DND-41 (cell line): ENCODE data around the gene POU2AF3.

Experiments used
- ATAC-seq: fragments of 200-7000 bp; cut with Tn5 transposase; 3 replicates; pipeline ENCODE4 v1.9.1; 2021; ENCODE audit warnings: low read depth; ENCODE audit not compliant: insufficient read depth
- DNase-seq: peaks from one replicate; pipeline ENCODE4 v3.0.0-alpha.2; 2020
- H2AFZ ChIP-seq: 2 replicates; pipeline ENCODE4 v1.6.0; 2012; ENCODE audit warnings: low read depth, low read length
- H3K27ac ChIP-seq: 2 replicates; pipeline ENCODE4 v1.5.1; 2012; ENCODE audit warnings: low read length, inconsistent platforms
- H3K27me3 ChIP-seq: fragments of 200-600 bp; sonication (generic); 2 replicates; pipeline ENCODE4 v1.6.0; 2012; ENCODE audit warnings: low read length, mild to moderate bottlenecking, inconsistent platforms; ENCODE audit not compliant: insufficient read depth, poor library complexity
- H3K36me3 ChIP-seq: 2 replicates; pipeline ENCODE4 v1.5.1; 2012; ENCODE audit warnings: low read length, inconsistent platforms; ENCODE audit not compliant: insufficient read depth
- H3K4me1 ChIP-seq: 2 replicates; pipeline ENCODE4 v1.5.1; 2012; ENCODE audit warnings: mild to moderate bottlenecking, low read length; ENCODE audit not compliant: insufficient read depth
- H3K4me2 ChIP-seq: 2 replicates; pipeline ENCODE4 v1.6.0; 2012; ENCODE audit warnings: mild to moderate bottlenecking, moderate library complexity, low read length, inconsistent platforms; ENCODE audit not compliant: insufficient read depth
- H3K4me3 ChIP-seq, 2 experiments: fragments of 200-600 bp in 1 of 2; shearing (Covaris generic) in 1 of 2; 2 replicates each; pipeline ENCODE4 v1.5.1; 2012 to 2016; ENCODE audit warnings: inconsistent platforms in 2 of 2, low read length in 2 of 2, mild to moderate bottlenecking in 2 of 2, low read depth in 1 of 2, moderate library complexity in 1 of 2
- H3K79me2 ChIP-seq: 2 replicates; pipeline ENCODE4 v1.6.0; 2012; ENCODE audit warnings: low read length, inconsistent platforms; ENCODE audit not compliant: insufficient read depth
- H3K9ac ChIP-seq: 2 replicates; pipeline ENCODE4 v1.6.0; 2012; ENCODE audit warnings: low read depth, mild to moderate bottlenecking, inconsistent platforms, low read length, moderate library complexity
- H3K9me3 ChIP-seq: 2 replicates; pipeline ENCODE4 v1.5.1; 2012; ENCODE audit warnings: low read length, moderate library complexity, mild to moderate bottlenecking, inconsistent platforms; ENCODE audit not compliant: insufficient read depth, severe bottlenecking
- H4K20me1 ChIP-seq: 2 replicates; pipeline ENCODE4 v1.6.0; 2012; ENCODE audit warnings: low read length; ENCODE audit not compliant: insufficient read depth
- CTCF ChIP-seq: IDR thresholded peaks from 2 replicates; pipeline ENCODE4 v1.5.1; 2012; ENCODE audit warnings: borderline replicate concordance, low read length, moderate library complexity, mild to moderate bottlenecking; ENCODE audit not compliant: poor library complexity, severe bottlenecking; ENCODE audit errors: extremely low read depth
- EZH2 ChIP-seq: IDR thresholded peaks from 3 replicates; pipeline ENCODE4 v1.6.1; 2012; ENCODE audit warnings: borderline replicate concordance, low read depth, mild to moderate bottlenecking, moderate library complexity, low read length, inconsistent platforms; ENCODE audit not compliant: severe bottlenecking

Gene POU2AF3

DNA sequence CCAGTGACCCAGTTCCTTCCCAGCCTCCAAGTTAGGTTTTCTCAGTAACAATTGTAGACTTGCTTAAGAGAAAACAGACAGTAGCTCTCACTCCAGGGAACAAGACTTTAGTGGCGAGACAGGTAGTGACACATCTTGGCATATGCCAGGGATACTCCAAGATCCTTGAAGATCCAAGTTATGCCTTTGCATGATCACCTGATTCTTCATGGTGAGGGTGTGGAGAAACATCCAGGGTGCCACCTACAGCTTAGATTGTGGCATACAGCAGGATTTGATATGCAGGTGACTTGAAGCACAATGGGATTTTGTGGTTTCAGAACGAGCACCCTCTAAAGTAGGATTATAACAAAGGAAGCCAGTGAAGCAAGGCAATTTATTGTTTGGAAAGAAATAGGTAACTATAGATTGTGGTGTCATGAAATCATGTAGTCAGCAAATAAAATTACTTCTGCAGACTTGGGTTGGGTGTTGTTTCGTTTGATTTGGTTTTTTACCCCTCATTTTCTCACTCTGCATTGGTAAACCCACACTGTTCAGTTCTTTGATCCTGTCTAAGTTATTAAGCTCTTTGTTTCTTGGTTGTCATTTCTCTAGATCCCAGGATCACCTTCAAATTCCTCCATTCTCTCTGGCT is 9.2 kb downstream of the POU2AF3 start:
- H3K27me3 ChIP-seq: peaks cover 11% of the 10 kb centered on the region
- DNase-seq: no peak
- TF ChIP-seq CTCF (no peak), EZH2 (no peak)

DNA sequence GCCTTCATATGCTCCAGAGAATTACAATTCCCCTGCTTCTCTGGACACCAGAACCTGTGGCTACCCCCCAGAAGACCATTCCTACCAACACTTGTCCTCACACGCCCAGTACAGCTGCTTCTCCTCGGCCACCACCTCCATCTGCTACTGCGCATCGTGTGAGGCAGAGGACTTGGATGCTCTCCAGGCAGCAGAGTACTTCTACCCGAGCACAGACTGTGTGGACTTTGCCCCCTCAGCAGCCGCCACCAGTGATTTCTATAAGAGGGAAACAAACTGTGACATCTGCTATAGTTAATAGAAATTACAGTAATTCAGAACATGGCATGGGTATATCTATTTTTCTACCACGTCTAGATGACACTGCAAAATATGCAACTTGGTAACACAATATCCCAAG is 9.8 kb downstream of the POU2AF3 start:
- Histone ChIP-seq H3K4me1 (no peaks in the 10 kb centered on the region), H3K27ac (no peak overlapping the region), H3K4me2 (no peak overlapping the region), H2AFZ (no peak overlapping the region), H3K79me2 (no peaks in the 10 kb centered on the region), H3K36me3 (no peaks in the 10 kb centered on the region), H4K20me1 (no peaks in the 10 kb centered on the region), H3K9me3 (no peaks in the 10 kb centered on the region), H3K27me3 (peaks cover 9% of the 10 kb centered on the region), H3K9ac (no peak overlapping the region), H3K4me3 (no peak overlapping the region)
- DNase-seq (no peak), ATAC-seq (no peak)
- TF ChIP-seq EZH2 (no peak), CTCF (no peak)

More for the DNA sequence above, 9.2 kb downstream of the POU2AF3 start:
- Histone ChIP-seq H3K36me3 (no peaks in the 10 kb centered on the region), H3K4me1 (no peaks in the 10 kb centered on the region), H3K9ac (no peak overlapping the region), H3K4me2 (no peak overlapping the region), H3K79me2 (no peaks in the 10 kb centered on the region), H2AFZ (no peak overlapping the region), H4K20me1 (no peaks in the 10 kb centered on the region), H3K9me3 (no peaks in the 10 kb centered on the region), H3K4me3 (no peak overlapping the region), H3K27ac (no peak overlapping the region)
- ATAC-seq: no peak

GRCh38 chr11:111309215-111309915 is 11.0 kb downstream of the POU2AF3 start:
- no peaks in the 10 kb centered on the region for H3K79me2 ChIP-seq
- H3K27ac ChIP-seq: no peak overlapping the region
- H2AFZ ChIP-seq: no peak overlapping the region
- peaks cover 9% of the 10 kb centered on the region for H3K27me3 ChIP-seq
- DNase-seq (no peak), ATAC-seq (no peak)
- no peaks in the 10 kb centered on the region for H3K36me3 ChIP-seq
- no peaks in the 10 kb centered on the region for H4K20me1 ChIP-seq
- H3K4me2 ChIP-seq: no peak overlapping the region
- no peak overlapping the region for H3K9ac ChIP-seq
- H3K4me1 ChIP-seq: no peaks in the 10 kb centered on the region
- TF ChIP-seq EZH2 (no peak), CTCF (no peak)
- no peak overlapping the region for H3K4me3 ChIP-seq
- H3K9me3 ChIP-seq: no peaks in the 10 kb centered on the region

DNA sequence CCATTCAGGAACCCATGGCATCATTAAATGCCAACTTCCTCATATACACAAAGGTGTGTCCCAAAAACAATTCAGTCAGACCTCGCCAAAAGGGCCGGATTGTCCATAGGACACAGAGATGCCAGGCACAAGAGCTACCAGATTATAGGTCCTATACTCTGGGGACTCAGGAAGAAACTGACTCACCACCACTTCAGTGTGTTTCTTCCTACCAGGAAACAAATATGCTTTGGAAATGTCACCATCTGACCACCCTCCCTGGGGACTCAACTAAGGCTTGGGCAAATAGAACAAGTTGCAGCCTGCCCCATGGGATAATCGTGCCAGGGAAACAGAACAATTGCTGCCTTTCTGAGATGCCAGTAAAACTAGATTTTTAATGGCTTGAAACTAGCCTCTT is 11.7 kb downstream of the POU2AF3 start:
- H3K27me3 ChIP-seq: peaks cover 9% of the 10 kb centered on the region
- H3K4me3 ChIP-seq: no peak overlapping the region
- no peaks in the 10 kb centered on the region for H3K36me3 ChIP-seq
- DNase-seq (no peak), ATAC-seq (no peak)
- no peak overlapping the region for H2AFZ ChIP-seq
- no peaks in the 10 kb centered on the region for H3K4me1 ChIP-seq
- H3K4me2 ChIP-seq: no peak overlapping the region
- no peaks in the 10 kb centered on the region for H3K79me2 ChIP-seq
- H3K9me3 ChIP-seq: no peaks in the 10 kb centered on the region
- H3K27ac ChIP-seq: no peak overlapping the region
- no peaks in the 10 kb centered on the region for H4K20me1 ChIP-seq
- no peak for TF ChIP-seq CTCF
- no peak for TF ChIP-seq EZH2
- H3K9ac ChIP-seq: no peak overlapping the region
